Natural killer cell (primary cell): Measurements from ENCODE around the gene ARRDC3. TPM values are rescaled to one million over a fixed set of nuclear protein-coding genes. Genes with fewer than 3 reads are reported as not detected.

ENCODE experiments used
- ATAC-seq, 3 donors: fragments of 150-1000 bp in 2 of 3; fragments of 200-7000 bp in 1 of 3; cut with Tn5 transposase; 1 replicate in 1 of 3; 2 replicates in 2 of 3; pipeline ENCODE4 v1.10.0; 2021; ENCODE audit warnings: mild to moderate bottlenecking in 2 of 3, moderate library complexity in 2 of 3
- DNase-seq, 2 donors: peaks; one replicate each; pipeline versions ENCODE4 v3.0.0 to v3.0.0-alpha.2; 2013 to 2021; ENCODE audit warnings: mixed read lengths in 1 of 2
- H3K27ac ChIP-seq: one replicate; pipeline ENCODE4 v1.5.1; 2013; ENCODE audit warnings: mild to moderate bottlenecking, low read length
- H3K27me3 ChIP-seq: one replicate; pipeline ENCODE4 v1.6.1; 2013; ENCODE audit warnings: low read length; ENCODE audit not compliant: control insufficient read depth, insufficient read depth
- H3K36me3 ChIP-seq: one replicate; pipeline ENCODE4 v1.6.1; 2013; ENCODE audit warnings: low read length; ENCODE audit not compliant: control insufficient read depth, insufficient read depth
- H3K4me1 ChIP-seq: one replicate; pipeline ENCODE4 v1.6.1; 2013; ENCODE audit warnings: low read length; ENCODE audit not compliant: control insufficient read depth, insufficient read depth
- H3K4me3 ChIP-seq: one replicate; pipeline ENCODE4 v1.5.1; 2013; ENCODE audit warnings: low read length
- H3K9me3 ChIP-seq: one replicate; pipeline ENCODE4 v1.6.1; 2013; ENCODE audit warnings: low read length; ENCODE audit not compliant: control insufficient read depth, insufficient read depth
- H3K27ac Mint-ChIP-seq, 2 donors: one replicate each; pipeline ENCODE4 v1.8.0; 2022; ENCODE audit warnings: mild to moderate bottlenecking in 2 of 2, mixed read lengths in 2 of 2, moderate library complexity in 1 of 2
- H3K27me3 Mint-ChIP-seq, 2 donors: one replicate each; pipeline ENCODE4 v1.8.0; 2022; ENCODE audit warnings: low read depth in 2 of 2, mixed read lengths in 2 of 2
- H3K36me3 Mint-ChIP-seq: one replicate; pipeline ENCODE4 v1.8.0; 2022; ENCODE audit warnings: mixed read lengths
- H3K4me1 Mint-ChIP-seq, 2 donors: one replicate each; pipeline ENCODE4 v1.8.0; 2022; ENCODE audit warnings: mixed read lengths in 2 of 2
- H3K4me3 Mint-ChIP-seq: one replicate; pipeline ENCODE4 v1.8.0; 2022; ENCODE audit warnings: mild to moderate bottlenecking, moderate library complexity, mixed read lengths
- H3K9me3 Mint-ChIP-seq, 2 donors: one replicate each; pipeline ENCODE4 v1.8.0; 2022; ENCODE audit warnings: mixed read lengths in 2 of 2
- WGBS: methylation state at CpG from one replicate; pipeline ENCODE4 v1.1.7; 2013; ENCODE audit warnings: missing lambda C conversion rate; ENCODE audit not compliant: insufficient coverage; 5-methylcytosine and 5-hydroxymethylcytosine counted together
- intact Hi-C: fragments of 100-400 bp; cut with micrococcal nuclease; formaldehyde crosslinking; loops from one replicate; pipeline ENCODE4 v1.14.2; 2022
- total RNA-seq, 4 donors: library from RNA; stranded (reverse); fragments of 120-200 nt in 1 of 4; gene quantifications; one replicate each; pipeline versions ENCODE4 v1.2.3 to v1.2.4, GENCODE V29; 2013 to 2022
- TF ChIP-seq, protein P1 (sequence below): fragments of 200-600 bp; IDR thresholded peaks from one replicate; pipeline ENCODE4 v1.8.0; 2022; ENCODE audit warnings: antibody characterized with exemption

Gene ARRDC3
- total RNA-seq, 3 donors from 2014 or later (not counting 1 experiment from before 2014, with no cell fraction given) = 117 to 375 (median 133) TPM

GRCh38 chr5:91383956-91384300, 811 bp upstream of the ARRDC3 start:
- H3K36me3 Mint-ChIP-seq = no peaks in the 10 kb centered on the region
- 20% methylated on average over 1 of the region's 7 CpGs for WGBS
- peak in 1 of 2 donors; percentile 45 for DNase-seq

GRCh38 chr5:91382530-91383026, 539 bp downstream of the ARRDC3 start:
- Mint-ChIP-seq H3K27ac (peak overlapping the region; percentile 100), H3K4me3 (peak overlapping the region; percentile 99), H3K27me3 (no peaks in the 10 kb centered on the region), H3K36me3 (peaks cover 7% of the 10 kb centered on the region), H3K4me1 (peaks cover 32 to 41% of the 10 kb centered on the region in 2 donors), H3K9me3 (no peaks in the 10 kb centered on the region)
- DNase-seq = peak; percentile 28 to 65
- Histone ChIP-seq H3K4me3 (peak overlapping the region; percentile 82), H3K27me3 (no peaks in the 10 kb centered on the region), H3K9me3 (no peaks in the 10 kb centered on the region), H3K36me3 (peaks cover 10% of the 10 kb centered on the region), H3K4me1 (no peaks in the 10 kb centered on the region), H3K27ac (peak overlapping the region; percentile 97)
- TF ChIP-seq, protein P1, sequence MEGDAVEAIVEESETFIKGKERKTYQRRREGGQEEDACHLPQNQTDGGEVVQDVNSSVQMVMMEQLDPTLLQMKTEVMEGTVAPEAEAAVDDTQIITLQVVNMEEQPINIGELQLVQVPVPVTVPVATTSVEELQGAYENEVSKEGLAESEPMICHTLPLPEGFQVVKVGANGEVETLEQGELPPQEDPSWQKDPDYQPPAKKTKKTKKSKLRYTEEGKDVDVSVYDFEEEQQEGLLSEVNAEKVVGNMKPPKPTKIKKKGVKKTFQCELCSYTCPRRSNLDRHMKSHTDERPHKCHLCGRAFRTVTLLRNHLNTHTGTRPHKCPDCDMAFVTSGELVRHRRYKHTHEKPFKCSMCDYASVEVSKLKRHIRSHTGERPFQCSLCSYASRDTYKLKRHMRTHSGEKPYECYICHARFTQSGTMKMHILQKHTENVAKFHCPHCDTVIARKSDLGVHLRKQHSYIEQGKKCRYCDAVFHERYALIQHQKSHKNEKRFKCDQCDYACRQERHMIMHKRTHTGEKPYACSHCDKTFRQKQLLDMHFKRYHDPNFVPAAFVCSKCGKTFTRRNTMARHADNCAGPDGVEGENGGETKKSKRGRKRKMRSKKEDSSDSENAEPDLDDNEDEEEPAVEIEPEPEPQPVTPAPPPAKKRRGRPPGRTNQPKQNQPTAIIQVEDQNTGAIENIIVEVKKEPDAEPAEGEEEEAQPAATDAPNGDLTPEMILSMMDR = no peak
- under 1% methylated on average over 11 of the region's 14 CpGs for WGBS
- ATAC-seq = no peak
- intact Hi-C loops = loop anchor here (5.0 kb wide), 1 partner anchor 855 kb away; the partner anchor contains the start of gene LYSMD3

More at GRCh38 chr5:91383956-91384300, 811 bp upstream of the ARRDC3 start:
- intact Hi-C loops = loop anchor here (1.0 to 5.0 kb wide), 3 partner anchors 35 to 857 kb away; partner anchors contain the start of gene LYSMD3
- Histone ChIP-seq H3K27ac (peak overlapping the region; percentile 97), H3K4me1 (no peaks in the 10 kb centered on the region), H3K36me3 (no peaks in the 10 kb centered on the region), H3K27me3 (no peaks in the 10 kb centered on the region), H3K4me3 (peak overlapping the region; percentile 82), H3K9me3 (no peaks in the 10 kb centered on the region)
- no peak for ATAC-seq
- no peaks in the 10 kb centered on the region for H3K27me3 Mint-ChIP-seq
- peak overlapping the region; percentile 99 for H3K4me3 Mint-ChIP-seq
- H3K4me1 Mint-ChIP-seq = peaks cover 28 to 31% of the 10 kb centered on the region in 2 donors
- TF ChIP-seq, protein P1 = no peak
- peak overlapping the region; percentile 100 for H3K27ac Mint-ChIP-seq
- no peaks in the 10 kb centered on the region for H3K9me3 Mint-ChIP-seq

DNA sequence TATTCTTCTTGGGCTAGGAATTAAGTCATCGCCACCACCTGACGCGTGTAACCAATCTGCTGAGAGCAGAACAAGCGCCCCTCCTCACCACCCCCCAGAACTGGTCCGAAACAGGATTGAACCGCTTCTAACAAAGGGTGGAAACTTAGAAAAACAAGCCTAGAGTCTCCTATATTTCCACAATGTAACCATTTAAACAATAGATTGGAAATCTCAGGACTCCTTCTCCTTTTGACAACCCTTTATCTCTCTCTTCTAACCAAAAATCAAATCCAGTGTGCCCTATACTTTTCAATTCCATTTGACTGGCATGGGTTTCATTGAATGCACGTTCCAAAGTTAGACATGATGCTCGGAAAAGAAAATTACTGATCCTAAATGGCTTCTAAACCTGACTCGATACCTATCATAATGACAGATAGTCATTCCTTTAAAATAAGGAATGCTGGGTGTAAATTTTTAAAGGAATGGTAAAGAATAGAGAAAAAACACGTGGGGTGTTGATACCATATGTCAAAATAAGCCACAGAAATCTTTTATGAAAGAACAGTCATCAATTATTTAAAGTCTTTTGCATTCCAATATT, 1.2 kb downstream of the ARRDC3 start:
- Mint-ChIP-seq H3K27me3 (no peaks in the 10 kb centered on the region), H3K9me3 (no peaks in the 10 kb centered on the region), H3K27ac (peak overlapping the region; percentile 100), H3K4me3 (peak overlapping the region; percentile 99), H3K4me1 (peaks cover 37 to 46% of the 10 kb centered on the region in 2 donors), H3K36me3 (peaks cover 14% of the 10 kb centered on the region)
- ATAC-seq = peak; percentile 21 to 37 (median 29)
- H3K27ac ChIP-seq = peak overlapping the region; percentile 97
- peak; percentile 69 to 89 for DNase-seq
- H3K4me1 ChIP-seq = no peaks in the 10 kb centered on the region
- peaks cover 17% of the 10 kb centered on the region for H3K36me3 ChIP-seq
- intact Hi-C loops = loop anchor here (2.0 to 5.0 kb wide), 3 partner anchors 219 to 855 kb away; partner anchors contain the start of gene LYSMD3
- no peaks in the 10 kb centered on the region for H3K9me3 ChIP-seq
- H3K4me3 ChIP-seq = peak overlapping the region; percentile 82
- TF ChIP-seq, protein P1 = no peak
- H3K27me3 ChIP-seq = no peaks in the 10 kb centered on the region
- 0% methylated on average over 8 of the region's 10 CpGs for WGBS
